Upper lobe of right lung (tissue), 1 donor: ENCODE results near the gene GRK5. TPM values are rescaled to one million over a fixed set of nuclear protein-coding genes. Genes with fewer than 3 reads are reported as not detected.
"Not testable (repeated sequence)": the region's sequence is repeated elsewhere in the genome, so short reads cannot be mapped to it uniquely, and the experiment has no call there.

Experiments
- ATAC-seq: fragments of 200-7000 bp; cut with Tn5 transposase; one replicate; pipeline ENCODE4 v1.9.1; 2020; ENCODE audit warnings: mild to moderate bottlenecking, moderate library complexity
- DNase-seq: peaks from one replicate; pipeline ENCODE4 v3.0.0-alpha.2; 2020
- H3K27ac ChIP-seq: fragments of 200-600 bp; one replicate; pipeline ENCODE4 v1.8.0; 2022
- H3K27me3 ChIP-seq: fragments of 200-600 bp; one replicate; pipeline ENCODE4 v1.8.0; 2022; ENCODE audit warnings: mild to moderate bottlenecking
- H3K36me3 ChIP-seq: fragments of 200-600 bp; one replicate; pipeline ENCODE4 v1.8.0; 2022
- H3K4me1 ChIP-seq: fragments of 200-600 bp; one replicate; pipeline ENCODE4 v1.8.0; 2022
- H3K4me3 ChIP-seq: fragments of 200-600 bp; one replicate; pipeline ENCODE4 v1.8.0; 2022; ENCODE audit warnings: mild to moderate bottlenecking
- H3K9me3 ChIP-seq: fragments of 200-600 bp; one replicate; pipeline ENCODE4 v1.8.0; 2022
- CTCF ChIP-seq: fragments of 200-600 bp; IDR thresholded peaks from one replicate; pipeline ENCODE4 v1.8.0; 2022; ENCODE audit warnings: antibody characterized with exemption
- intact Hi-C: fragments of 100-400 bp; cut with DNase I; formaldehyde crosslinking; loops from one replicate; pipeline ENCODE4 v1.11.0; 2022
- total RNA-seq: library from RNA; stranded (reverse); fragmentation: NEBNext Ultra II Directional; extraction: Animal tissue kit (Norgen Biotek cat#: 25700); gene quantifications from one replicate; pipeline ENCODE4 v1.2.1, GENCODE V29; 2021
- donor health status: DM: no; HTN: yes; CAD: no; lungs with severe emphysema.

Gene GRK5
- total RNA-seq, 1 donor from 2014 or later, result 83.5 TPM

DNA sequence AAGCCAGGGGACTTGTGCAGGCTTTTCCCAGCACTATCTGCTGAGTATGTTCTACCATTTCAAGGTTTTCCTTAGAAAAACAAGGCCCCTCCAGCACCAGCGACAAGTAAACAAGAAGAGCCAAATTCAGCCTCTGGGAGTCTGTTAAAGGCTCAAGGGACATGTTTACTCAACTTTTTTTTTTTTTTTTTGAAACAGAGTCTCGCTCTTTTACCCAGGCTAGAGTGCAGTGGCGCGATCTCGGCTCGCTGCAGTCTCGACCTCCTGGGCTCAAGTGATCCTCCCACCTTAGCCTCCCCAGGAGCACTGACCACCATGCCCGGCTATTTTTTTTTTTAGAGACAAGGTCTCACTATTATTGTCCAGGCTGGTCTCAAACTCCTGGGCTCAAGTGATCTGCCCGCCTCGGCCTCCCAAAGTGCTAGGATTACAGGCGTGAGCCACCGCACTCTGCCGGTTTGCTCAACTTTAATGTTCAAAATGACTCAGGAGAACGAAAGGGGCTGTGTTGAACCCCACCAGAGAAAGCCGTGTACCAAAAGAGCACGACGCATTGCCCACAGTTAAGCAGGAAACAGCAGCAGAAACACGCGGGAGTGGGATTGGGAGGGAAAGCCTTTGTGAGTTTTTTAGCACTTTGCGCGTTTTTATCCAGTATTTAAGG is 29.5 kb upstream of the GRK5 start:
- Histone ChIP-seq H3K27me3 (no peaks in the 10 kb centered on the region), H3K9me3 (no peaks in the 10 kb centered on the region), H3K27ac (peak overlapping the region; percentile 74), H3K4me1 (peaks cover 7% of the 10 kb centered on the region), H3K4me3 (peak overlapping the region; percentile 65), H3K36me3 (peaks cover 23% of the 10 kb centered on the region)
- TF ChIP-seq CTCF, result no peak
- ATAC-seq, result no peak
- no peak for DNase-seq
- intact Hi-C loops, result no loop called here

DNA sequence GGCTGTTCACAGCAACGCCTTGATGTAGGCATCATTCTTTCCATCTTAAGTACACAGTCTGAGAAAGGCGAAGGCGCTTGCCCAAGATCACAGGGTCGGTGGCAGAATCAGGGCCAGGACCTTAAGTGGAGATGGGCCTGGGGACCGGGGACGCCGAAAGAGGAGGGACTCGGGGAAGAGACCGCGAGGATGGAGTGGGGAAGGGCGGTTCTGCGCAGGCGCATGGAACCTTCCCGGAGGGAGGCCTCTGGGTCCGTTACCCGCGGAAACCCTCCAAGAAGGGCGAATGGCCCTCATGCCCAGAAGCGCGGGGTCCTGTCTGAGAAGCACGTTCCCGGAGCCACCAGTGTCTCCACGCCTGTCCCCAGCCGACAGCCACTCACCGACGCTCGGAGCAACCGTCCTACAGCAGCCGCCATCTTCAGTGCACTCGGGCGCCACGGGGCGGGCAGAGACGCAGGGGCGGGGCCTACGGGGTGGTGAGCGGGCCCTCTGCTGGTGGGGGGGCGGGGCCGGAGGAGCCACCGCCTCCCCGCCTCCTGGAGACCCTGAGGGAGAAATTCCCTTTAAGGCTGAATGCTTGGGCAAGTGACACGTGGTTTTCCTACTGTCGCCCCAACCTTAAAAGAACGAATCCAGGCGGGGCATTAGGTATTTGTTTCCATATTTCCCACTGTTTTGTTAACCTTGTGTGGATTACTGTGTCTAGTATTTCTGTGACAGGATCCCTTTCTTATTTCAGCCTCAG is 28.8 kb upstream of the GRK5 start, which contains the start of gene PRDX3:
Gene PRDX3 (minus strand): TSS at position 441 of the 748 bp plus-strand sequence. CDS start 22 bp downstream, at position 419.
- Histone ChIP-seq H3K9me3 (no peaks in the 10 kb centered on the region), H3K4me1 (peaks cover 7% of the 10 kb centered on the region), H3K27me3 (no peaks in the 10 kb centered on the region), H3K27ac (peak within 1 kb of the TSS; percentile 74), H3K4me3 (peak within 1 kb of the TSS; percentile 65), H3K36me3 (peaks cover 16% of the 10 kb centered on the region)
- ATAC-seq, result peak; percentile 100
- peak; percentile 97 for DNase-seq
- TF ChIP-seq CTCF, result peak; percentile 16
- intact Hi-C loops, result no loop called here

GRCh38 chr10:119180850-119181400 is 26.4 kb upstream of the GRK5 start:
- H3K27me3 ChIP-seq, H3K36me3 ChIP-seq, H3K27ac ChIP-seq, ATAC-seq, H3K4me3 ChIP-seq, H3K9me3 ChIP-seq, H3K4me1 ChIP-seq, DNase-seq, intact Hi-C loops: not testable (repeated sequence)

DNA sequence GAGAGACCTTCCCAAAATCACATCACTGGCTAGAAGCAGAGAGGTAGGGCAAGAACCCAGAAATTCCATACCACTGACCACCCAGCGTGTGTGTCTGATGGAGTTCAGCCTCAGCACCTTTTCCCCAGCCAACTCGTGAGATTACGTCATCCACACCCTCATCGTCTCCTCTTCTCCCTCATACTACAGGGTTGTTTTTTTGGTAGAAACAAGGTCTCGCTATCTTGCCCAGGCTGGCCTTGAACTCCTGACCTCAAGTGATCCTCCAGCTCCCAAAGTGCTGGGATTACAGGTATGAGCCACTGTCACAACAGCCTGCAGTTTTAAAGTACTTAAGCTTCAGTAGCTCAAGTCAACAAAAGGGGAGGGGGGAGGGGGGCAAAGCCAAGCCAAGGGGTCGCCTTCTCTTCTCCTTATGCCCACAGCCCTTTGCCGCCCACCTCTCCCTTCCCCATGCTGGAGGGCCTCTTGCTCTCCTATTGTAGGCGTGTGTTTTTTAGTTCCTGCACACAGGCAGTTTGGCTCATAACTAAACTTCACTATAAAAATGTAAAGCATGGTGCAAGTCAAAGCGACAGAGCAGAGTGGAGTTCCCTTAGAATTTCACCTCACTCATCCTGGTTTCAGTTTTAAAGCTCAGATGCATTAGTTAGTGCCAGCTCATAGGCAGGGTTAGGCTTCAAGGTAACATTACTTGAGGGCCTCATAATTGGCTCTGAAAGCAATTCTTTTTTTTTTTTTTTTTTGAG is 23.5 kb upstream of the GRK5 start:
- intact Hi-C loops, result no loop called here
- DNase-seq (peak; percentile 13), ATAC-seq (no peak)
- Histone ChIP-seq H3K36me3 (no peaks in the 10 kb centered on the region), H3K9me3 (no peaks in the 10 kb centered on the region), H3K27ac (no peak overlapping the region), H3K4me3 (no peak overlapping the region), H3K27me3 (no peaks in the 10 kb centered on the region), H3K4me1 (peaks cover 3% of the 10 kb centered on the region)
- TF ChIP-seq CTCF, result no peak

GRCh38 chr10:119189811-119190282 is 17.5 kb upstream of the GRK5 start:
- Histone ChIP-seq H3K36me3 (no peaks in the 10 kb centered on the region), H3K4me1 (no peaks in the 10 kb centered on the region), H3K27me3 (no peaks in the 10 kb centered on the region), H3K27ac (no peak overlapping the region), H3K9me3 (no peaks in the 10 kb centered on the region), H3K4me3 (no peak overlapping the region)
- DNase-seq, result no peak
- no peak for ATAC-seq
- no peak for TF ChIP-seq CTCF
- intact Hi-C loops, result loop anchor here (10.0 kb wide), 1 partner anchor 355 kb away; the partner anchor contains the start of gene RGS10
